Mucosa of descending colon (tissue), 3 donors: ENCODE data around the gene CWC27. TPM values are rescaled to one million over a fixed set of nuclear protein-coding genes. Genes with fewer than 3 reads are reported as not detected.

ENCODE experiments used
- ATAC-seq: fragments of 200-7000 bp; cut with Tn5 transposase; one replicate; pipeline ENCODE4 v1.9.1; 2020; ENCODE audit warnings: mild to moderate bottlenecking, moderate library complexity
- DNase-seq, 3 donors: peaks; one replicate each; pipeline ENCODE4 v3.0.0-alpha.2; 2020
- H3K36me3 ChIP-seq: fragments of 200-600 bp; one replicate; pipeline ENCODE4 v1.8.0; 2021; ENCODE audit warnings: low read depth, mild to moderate bottlenecking
- H3K4me1 ChIP-seq: fragments of 200-600 bp; one replicate; pipeline ENCODE4 v1.8.0; 2021; ENCODE audit warnings: low read depth, mild to moderate bottlenecking
- H3K4me3 ChIP-seq: fragments of 200-600 bp; one replicate; pipeline ENCODE4 v1.8.0; 2021; ENCODE audit warnings: mild to moderate bottlenecking
- H3K9me3 ChIP-seq: fragments of 200-600 bp; one replicate; pipeline ENCODE4 v1.8.0; 2021; ENCODE audit warnings: mild to moderate bottlenecking
- CTCF ChIP-seq: fragments of 200-600 bp; IDR thresholded peaks from one replicate; pipeline ENCODE4 v1.8.0; 2022; ENCODE audit warnings: antibody characterized with exemption, mild to moderate bottlenecking
- intact Hi-C, 2 donors: fragments of 100-400 bp; cut with DNase I in 1 of 2; cut with micrococcal nuclease in 1 of 2; formaldehyde crosslinking; loops; one replicate each; pipeline versions ENCODE4 v1.11.0 to v1.11.1; 2022; cut with DNase I, micrococcal nuclease
- total RNA-seq, 3 donors: library from RNA; stranded (reverse); fragmentation: NEBNext Ultra II Directional in 2 of 3; extraction: Animal tissue kit (Norgen Biotek cat#: 25700) in 2 of 3; gene quantifications; one replicate each; pipeline versions ENCODE4 v1.2.1 to v1.2.4, GENCODE V29; 2021 to 2023
- donor health status: DM: no; HTN: no; CAD: no; lungs with moderate emphysema.
- donor health status: DM: no; HTN: no; CAD: no.
- donor health status: DM: no; HTN: yes; CAD: no.

Gene CWC27
- total RNA-seq, 3 donors from 2014 or later, result 15.1 to 21.7 (median 15.2) TPM

- Histone ChIP-seq H3K4me3 (no peak overlapping the region), H3K36me3 (no peaks in the 10 kb centered on the region), H3K4me1 (no peaks in the 10 kb centered on the region), H3K9me3 (no peaks in the 10 kb centered on the region)
- ATAC-seq, result no peak
- DNase-seq, result no peak
- intact Hi-C loops, result no loop called here
- TF ChIP-seq CTCF, result no peak
Observed at GRCh38 chr5:65065001-65065511, 296.3 kb downstream of the CWC27 start.

DNA sequence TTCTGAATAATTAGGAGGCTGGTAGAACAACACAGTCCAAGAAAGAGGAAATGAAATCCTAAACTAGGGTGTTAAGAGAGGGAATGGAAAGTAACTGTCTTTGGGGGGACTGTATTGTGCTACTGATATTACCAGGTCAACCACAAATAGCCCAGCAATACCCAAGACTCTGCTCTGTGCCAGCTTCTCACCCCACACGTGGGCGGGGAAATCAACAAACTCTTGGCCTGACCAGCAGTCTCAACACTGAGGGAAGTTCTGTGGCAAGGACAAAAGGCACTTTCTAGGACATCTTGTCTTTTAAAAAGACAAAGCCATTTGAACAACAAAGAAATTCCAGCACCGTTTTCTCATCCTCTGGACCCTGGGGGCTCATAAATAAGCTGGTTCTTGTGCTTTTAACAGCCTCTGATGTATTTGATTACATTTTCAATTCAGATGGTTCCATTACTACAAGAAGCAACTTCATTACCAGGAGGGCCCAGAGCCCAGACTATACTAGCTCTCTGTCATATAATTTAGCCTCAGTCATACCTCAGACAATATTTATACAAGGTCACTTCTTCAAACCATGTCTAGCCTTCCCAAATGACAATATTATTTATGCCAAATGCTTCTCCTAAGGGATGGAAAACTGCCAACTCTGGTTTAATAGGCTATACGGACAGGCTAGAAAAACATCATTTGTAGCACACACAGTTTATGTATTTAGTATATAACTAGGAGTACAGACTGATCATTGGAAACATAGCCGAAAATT lies 297.8 kb downstream of the CWC27 start:
- Histone ChIP-seq H3K4me1 (no peaks in the 10 kb centered on the region), H3K36me3 (no peaks in the 10 kb centered on the region), H3K9me3 (no peaks in the 10 kb centered on the region), H3K4me3 (no peak overlapping the region)
- no peak for ATAC-seq
- DNase-seq, result no peak
- intact Hi-C loops, result no loop called here
- TF ChIP-seq CTCF, result no peak

DNA sequence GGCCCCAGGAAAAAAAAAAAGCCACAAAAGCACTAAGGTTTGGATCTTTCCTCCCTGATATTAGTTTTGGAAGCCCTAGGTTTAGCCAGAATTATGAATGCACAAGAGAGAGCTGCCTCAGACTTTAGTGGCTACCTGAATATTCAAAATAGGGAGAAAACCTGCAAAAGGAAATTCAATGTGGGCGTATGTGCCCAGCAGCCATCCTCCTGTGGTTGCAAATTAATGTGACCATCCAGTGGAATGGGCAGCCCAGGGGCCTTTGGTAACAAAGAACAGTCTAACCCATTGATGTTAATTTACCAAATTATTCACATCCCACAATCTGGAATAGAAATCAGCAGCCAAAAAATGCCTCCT lies 298.4 kb downstream of the CWC27 start:
- Histone ChIP-seq H3K4me3 (no peak overlapping the region), H3K9me3 (no peaks in the 10 kb centered on the region), H3K36me3 (no peaks in the 10 kb centered on the region), H3K4me1 (no peaks in the 10 kb centered on the region)
- no peak for TF ChIP-seq CTCF
- ATAC-seq (no peak), DNase-seq (no peak)
- intact Hi-C loops, result no loop called here

Other genes with a start within 250 kb of the CWC27 start
- not detected for gene SHISAL2B, start 78.4 kb upstream of the CWC27 start, total RNA-seq
- gene SREK1IP1, start 239 bp upstream of the CWC27 start, total RNA-seq, result 10 to 100 TPM; 15.2 to 24.1 (median 21.7) TPM